ENCODE results near the gene ZSWIM3.
"Not testable (repeated sequence)": the region's sequence is repeated elsewhere in the genome, so short reads cannot be mapped to it uniquely, and the experiment has no call there.

The ZSWIM3 gene

GRCh38 chr20:45860560-45861220 lies 3.3 kb downstream of the ZSWIM3 start:
- DNase-seq (ENCODE audit: low read depth, low spot score): peak; percentile 16

- DNase-seq (ENCODE audit: low read depth, low spot score): peak; percentile 57
Observed at GRCh38 chr20:45861221-45862075, 4.0 kb downstream of the ZSWIM3 start.

GRCh38 chr20:45863543-45864470 lies 6.4 kb downstream of the ZSWIM3 start:
- no peak for DNase-seq (ENCODE audit: low read depth, low spot score)

GRCh38 chr20:45866454-45866853 lies 9.0 kb downstream of the ZSWIM3 start:
- DNase-seq (ENCODE audit: low read depth, low spot score): no peak

- DNase-seq (ENCODE audit: low read depth, low spot score): no peak
Observed at GRCh38 chr20:45867136-45867818, 9.9 kb downstream of the ZSWIM3 start.

GRCh38 chr20:45867819-45868176 lies 10.4 kb downstream of the ZSWIM3 start:
- peak; percentile 79 for DNase-seq (ENCODE audit: low read depth, low spot score)

- DNase-seq (ENCODE audit: low read depth, low spot score): no peak
Observed at GRCh38 chr20:45872626-45873025, 15.2 kb downstream of the ZSWIM3 start.

GRCh38 chr20:45873409-45874103 lies 16.1 kb downstream of the ZSWIM3 start:
- no peak for DNase-seq (ENCODE audit: low read depth, low spot score)

- DNase-seq (ENCODE audit: low read depth, low spot score): not testable (repeated sequence)
Observed at GRCh38 chr20:45874104-45874481, 16.7 kb downstream of the ZSWIM3 start.

GRCh38 chr20:45874576-45874975 lies 17.2 kb downstream of the ZSWIM3 start:
- no peak for DNase-seq (ENCODE audit: low read depth, low spot score)

- DNase-seq (ENCODE audit: low read depth, low spot score): no peak
Observed at GRCh38 chr20:45878076-45878761, 20.8 kb downstream of the ZSWIM3 start.

- DNase-seq (ENCODE audit: low read depth, low spot score): peak; percentile 100
Observed at GRCh38 chr20:45880988-45881788, 23.8 kb downstream of the ZSWIM3 start, which contains the start of gene ZSWIM1. TSS of gene ZSWIM1 (plus strand) at chr20:45881227. CDS start at chr20:45882593, 1,366 bp downstream.

GRCh38 chr20:45882469-45883099 lies 25.2 kb downstream of the ZSWIM3 start:
- no peak for DNase-seq (ENCODE audit: low read depth, low spot score)

- DNase-seq (ENCODE audit: low read depth, low spot score): no peak
Observed at GRCh38 chr20:45883100-45883469, 25.7 kb downstream of the ZSWIM3 start.

- no peak for DNase-seq (ENCODE audit: low read depth, low spot score)
Observed at GRCh38 chr20:45886590-45887345, 29.4 kb downstream of the ZSWIM3 start.

- DNase-seq (ENCODE audit: low read depth, low spot score): no peak
Observed at GRCh38 chr20:45887346-45887715, 29.9 kb downstream of the ZSWIM3 start, which contains the start of gene SPATA25. TSS of gene SPATA25 (minus strand) at chr20:45887622. CDS start at chr20:45887590, 32 bp downstream.

- DNase-seq (ENCODE audit: low read depth, low spot score): no peak
Observed at GRCh38 chr20:45888681-45889080, 31.3 kb downstream of the ZSWIM3 start.

Measured in astrocyte of the hippocampus (primary cell).